Esophagus muscularis mucosa (tissue), 4 donors: ENCODE measurements around the gene SCAP.
"Not testable (repeated sequence)": the region's sequence is repeated elsewhere in the genome, so short reads cannot be mapped to it uniquely, and the experiment has no call there.

Experiments
- EP300 ChIP-seq: sonication (generic); formaldehyde crosslinking; IDR thresholded peaks from one replicate; pipeline ENCODE4 v1.6.1; 2017; ENCODE audit warnings: antibody characterized with exemption
- POLR2A ChIP-seq: fragments of 450-650 bp; IDR thresholded peaks from one replicate; pipeline ENCODE4 v1.6.1; 2017; ENCODE audit warnings: antibody characterized with exemption, moderate library complexity, mild to moderate bottlenecking, low read depth
- POLR2AphosphoS5 ChIP-seq, 2 donors: sonication (generic); formaldehyde crosslinking; IDR thresholded peaks; one replicate each; pipeline ENCODE4 v1.6.1; 2017; ENCODE audit warnings: antibody characterized with exemption in 2 of 2
- TF ChIP-seq, protein P1 (sequence below), 3 experiments: fragments of 200-600 bp in 2 of 3; fragments of 450-650 bp in 1 of 3; sonication (generic) in 2 of 3; IDR thresholded peaks; one replicate each; pipeline ENCODE4 v1.5.1; 2017 to 2019; ENCODE audit warnings: antibody characterized with exemption in 3 of 3, mild to moderate bottlenecking in 2 of 3, moderate library complexity in 1 of 3

DNA sequence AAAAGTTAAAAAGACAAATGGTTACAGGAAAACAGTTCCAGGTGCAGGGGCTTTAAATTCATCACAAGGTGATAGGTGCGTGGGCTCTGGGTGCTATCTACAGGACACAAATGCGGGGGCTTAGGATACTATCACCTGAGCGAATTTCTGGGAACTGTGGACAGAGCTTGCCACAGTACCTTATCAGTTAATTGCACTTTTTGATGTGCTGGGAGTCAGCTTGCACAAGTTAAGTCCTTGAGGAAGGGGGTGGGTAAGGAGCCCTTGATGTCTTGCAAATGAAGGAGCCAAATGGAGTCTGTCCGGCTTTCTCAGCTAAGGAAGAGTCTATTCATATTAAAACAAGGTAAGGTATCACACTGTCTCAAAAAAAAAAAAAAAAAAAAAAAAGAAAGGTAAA, 6.0 kb upstream of the SCAP start:
- not testable (repeated sequence) for TF ChIP-seq POLR2A; EP300; POLR2AphosphoS5 (IDR thresholded peaks at IDR 0.05)
- TF ChIP-seq, protein P1, sequence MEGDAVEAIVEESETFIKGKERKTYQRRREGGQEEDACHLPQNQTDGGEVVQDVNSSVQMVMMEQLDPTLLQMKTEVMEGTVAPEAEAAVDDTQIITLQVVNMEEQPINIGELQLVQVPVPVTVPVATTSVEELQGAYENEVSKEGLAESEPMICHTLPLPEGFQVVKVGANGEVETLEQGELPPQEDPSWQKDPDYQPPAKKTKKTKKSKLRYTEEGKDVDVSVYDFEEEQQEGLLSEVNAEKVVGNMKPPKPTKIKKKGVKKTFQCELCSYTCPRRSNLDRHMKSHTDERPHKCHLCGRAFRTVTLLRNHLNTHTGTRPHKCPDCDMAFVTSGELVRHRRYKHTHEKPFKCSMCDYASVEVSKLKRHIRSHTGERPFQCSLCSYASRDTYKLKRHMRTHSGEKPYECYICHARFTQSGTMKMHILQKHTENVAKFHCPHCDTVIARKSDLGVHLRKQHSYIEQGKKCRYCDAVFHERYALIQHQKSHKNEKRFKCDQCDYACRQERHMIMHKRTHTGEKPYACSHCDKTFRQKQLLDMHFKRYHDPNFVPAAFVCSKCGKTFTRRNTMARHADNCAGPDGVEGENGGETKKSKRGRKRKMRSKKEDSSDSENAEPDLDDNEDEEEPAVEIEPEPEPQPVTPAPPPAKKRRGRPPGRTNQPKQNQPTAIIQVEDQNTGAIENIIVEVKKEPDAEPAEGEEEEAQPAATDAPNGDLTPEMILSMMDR (IDR thresholded peaks at IDR 0.05) = not testable (repeated sequence)
